ENCODE data around the gene ESR1.
"Not testable (repeated sequence)": the region's sequence is repeated elsewhere in the genome, so short reads cannot be mapped to it uniquely, and the experiment has no call there.

The ESR1 gene

GRCh38 chr6:151948002-151948743, 140.7 kb downstream of the ESR1 start:
- FAIRE-seq (no peak), DNase-seq (ENCODE audit: insufficient read length, low spot score) (no peak)
- TF ChIP-seq CTCF (IDR thresholded peaks at IDR 0.05; ENCODE audit: insufficient read depth, missing control alignments): no peak

GRCh38 chr6:151958332-151958731, 150.8 kb downstream of the ESR1 start:
- no peak for DNase-seq (ENCODE audit: insufficient read length, low spot score)
- FAIRE-seq: no peak
- TF ChIP-seq CTCF (IDR thresholded peaks at IDR 0.05; ENCODE audit: insufficient read depth, missing control alignments): no peak

GRCh38 chr6:151959086-151959485, 151.6 kb downstream of the ESR1 start:
- FAIRE-seq (no peak), DNase-seq (ENCODE audit: insufficient read length, low spot score) (no peak)
- no peak for TF ChIP-seq CTCF (IDR thresholded peaks at IDR 0.05; ENCODE audit: insufficient read depth, missing control alignments)

- no peak for DNase-seq (ENCODE audit: insufficient read length, low spot score)
- FAIRE-seq: no peak
- no peak for TF ChIP-seq CTCF (IDR thresholded peaks at IDR 0.05; ENCODE audit: insufficient read depth, missing control alignments)
These were observed 154.3 kb downstream of the ESR1 start for GRCh38 chr6:151961809-151962208.

- TF ChIP-seq CTCF (IDR thresholded peaks at IDR 0.05; ENCODE audit: insufficient read depth, missing control alignments): no peak
- DNase-seq (ENCODE audit: insufficient read length, low spot score) (no peak), FAIRE-seq (no peak)
These were observed 154.9 kb downstream of the ESR1 start for GRCh38 chr6:151962246-151962846.

GRCh38 chr6:151963001-151963400, 155.5 kb downstream of the ESR1 start:
- TF ChIP-seq CTCF (IDR thresholded peaks at IDR 0.05; ENCODE audit: insufficient read depth, missing control alignments): no peak
- FAIRE-seq (no peak), DNase-seq (ENCODE audit: insufficient read length, low spot score) (no peak)

GRCh38 chr6:151964412-151964811, 156.9 kb downstream of the ESR1 start:
- not testable (repeated sequence) for DNase-seq (ENCODE audit: insufficient read length, low spot score); FAIRE-seq

Measured in D721Med (cell line).